IMR-90 (cell line): ENCODE results near the gene ERAS. TPM values are rescaled to one million over a fixed set of nuclear protein-coding genes. Genes with fewer than 3 reads are reported as not detected.

Experiments
- ATAC-seq: fragments of 200-7000 bp; cut with Tn5 transposase; 2 replicates; pipeline ENCODE4 v1.9.1; 2020; ENCODE audit warnings: low read depth, mild to moderate bottlenecking, moderate library complexity
- BruUV-seq: library from RNA; stranded (reverse); fragments of 400-500 nt; replicated peaks from 2 replicates; lab custom pipeline; 2021; lab: Mats Ljungman, UMichigan
- CTCF ChIA-PET: fragments of 300-600 bp; formaldehyde crosslinking; extraction: SDS; loops from one replicate; lab custom pipeline; 2021; ENCODE audit warnings: antibody characterized with exemption; lab: Yijun Ruan, JAX
- POLR2A ChIA-PET: fragments of 300-600 bp; sonication (Branson Sonifier 250); formaldehyde crosslinking; loops from one replicate; lab custom pipeline; 2022; ENCODE audit warnings: antibody characterized with exemption; ENCODE audit not compliant: unreplicated experiment; lab: Charles Lee
- DNase-seq: peaks from one replicate; pipeline ENCODE4 v3.0.0; 2013
- H2AFZ ChIP-seq: replicated peaks from 2 replicates; pipeline ENCODE3; 2013; ENCODE audit warnings: low read length, mild to moderate bottlenecking; ENCODE audit not compliant: poor library complexity
- H2AK5ac ChIP-seq: 2 replicates; pipeline ENCODE4 v1.6.1; 2013; ENCODE audit warnings: low read depth, low read length, inconsistent platforms
- H2AK9ac ChIP-seq: replicated peaks from 2 replicates; pipeline ENCODE3; 2013; ENCODE audit warnings: mild to moderate bottlenecking, low read depth, low read length, moderate library complexity; ENCODE audit not compliant: poor library complexity
- H2BK120ac ChIP-seq: 2 replicates; pipeline ENCODE4 v1.6.1; 2013; ENCODE audit warnings: low read depth, low read length, inconsistent platforms
- H2BK15ac ChIP-seq: 3 replicates; pipeline ENCODE4 v1.6.1; 2013; ENCODE audit warnings: low read depth, low read length, inconsistent platforms
- H2BK20ac ChIP-seq: 2 replicates; pipeline ENCODE4 v1.6.1; 2013; ENCODE audit warnings: low read depth, mild to moderate bottlenecking, inconsistent platforms, low read length, moderate library complexity
- H2BK5ac ChIP-seq: 2 replicates; pipeline ENCODE4 v1.6.1; 2013; ENCODE audit warnings: mild to moderate bottlenecking, low read depth, low read length, inconsistent platforms; ENCODE audit not compliant: poor library complexity, severe bottlenecking
- H3K14ac ChIP-seq: replicated peaks from 2 replicates; pipeline ENCODE4 v1.6.1; 2013; ENCODE audit warnings: low read depth, low read length, inconsistent platforms
- H3K18ac ChIP-seq: 2 replicates; pipeline ENCODE4 v1.6.1; 2013; ENCODE audit warnings: low read depth, low read length, control low read depth
- H3K23ac ChIP-seq: 2 replicates; pipeline ENCODE4 v1.6.1; 2013; ENCODE audit warnings: low read depth, low read length, inconsistent platforms
- H3K27ac ChIP-seq: 2 replicates; pipeline ENCODE4 v1.5.1; 2013; ENCODE audit warnings: mild to moderate bottlenecking, control low read depth, low read length; ENCODE audit not compliant: insufficient read depth
- H3K27me3 ChIP-seq: 2 replicates; pipeline ENCODE4 v1.6.1; 2013; ENCODE audit warnings: low read length; ENCODE audit not compliant: control insufficient read depth, insufficient read depth
- H3K36me3 ChIP-seq: 2 replicates; pipeline ENCODE4 v1.6.1; 2013; ENCODE audit warnings: low read length, mixed read lengths; ENCODE audit not compliant: control insufficient read depth, insufficient read depth
- H3K4ac ChIP-seq: 2 replicates; pipeline ENCODE4 v1.6.1; 2013; ENCODE audit warnings: low read depth, low read length, inconsistent platforms
- H3K4me1 ChIP-seq: 2 replicates; pipeline ENCODE4 v1.6.1; 2013; ENCODE audit warnings: low read length, mixed read lengths; ENCODE audit not compliant: control insufficient read depth, insufficient read depth
- H3K4me2 ChIP-seq: 2 replicates; pipeline ENCODE4 v1.6.1; 2013; ENCODE audit warnings: low read depth, mild to moderate bottlenecking, control low read depth, low read length, moderate library complexity
- H3K4me3 ChIP-seq: 2 replicates; pipeline ENCODE4 v1.5.1; 2013; ENCODE audit warnings: low read depth, mild to moderate bottlenecking, control low read depth, low read length, moderate library complexity; ENCODE audit not compliant: insufficient read depth
- H3K56ac ChIP-seq: 2 replicates; pipeline ENCODE4 v1.6.1; 2013; ENCODE audit warnings: low read length, inconsistent platforms; ENCODE audit not compliant: insufficient read depth; ENCODE audit errors: extremely low read depth
- H3K79me1 ChIP-seq, 2 experiments: 2 replicates each; pipeline ENCODE4 v1.6.1; 2013; ENCODE audit warnings: low read length in 2 of 2, inconsistent platforms in 1 of 2, low read depth in 1 of 2
- H3K9ac ChIP-seq: 2 replicates; pipeline ENCODE4 v1.6.1; 2013; ENCODE audit warnings: low read depth, low read length, control low read depth
- H3K9me1 ChIP-seq: 2 replicates; pipeline ENCODE4 v1.6.1; 2013; ENCODE audit warnings: low read length, inconsistent platforms; ENCODE audit not compliant: insufficient read depth
- H3K9me3 ChIP-seq: 2 replicates; pipeline ENCODE4 v1.6.1; 2013; ENCODE audit warnings: low read length; ENCODE audit not compliant: control insufficient read depth, insufficient read depth
- H4K20me1 ChIP-seq: 2 replicates; pipeline ENCODE4 v1.6.1; 2013; ENCODE audit warnings: low read length, inconsistent platforms; ENCODE audit not compliant: insufficient read depth
- H4K5ac ChIP-seq: 2 replicates; pipeline ENCODE4 v1.6.1; 2013; ENCODE audit warnings: mild to moderate bottlenecking, low read depth, low read length, control low read depth
- H4K8ac ChIP-seq, 2 experiments: 2 replicates each; pipeline ENCODE4 v1.6.1; 2013; ENCODE audit warnings: low read depth in 2 of 2, low read length in 2 of 2, control low read depth in 1 of 2, inconsistent platforms in 1 of 2
- H4K91ac ChIP-seq: 2 replicates; pipeline ENCODE4 v1.6.1; 2013; ENCODE audit warnings: low read depth, low read length, inconsistent platforms; ENCODE audit not compliant: insufficient read depth
- RAD21 ChIP-seq: IDR thresholded peaks from 2 replicates; pipeline ENCODE4 v1.6.1; 2012; ENCODE audit warnings: low read length, improper control_type of control experiment
- WGBS, 2 experiments: methylation state at CpG; one replicate each; pipeline versions ENCODE4 v1.1.5 to v1.1.7; 2013; ENCODE audit warnings: missing lambda C conversion rate in 2 of 2; ENCODE audit not compliant: insufficient read length in 1 of 2; ENCODE audit errors: extremely low coverage in 2 of 2; 5-methylcytosine and 5-hydroxymethylcytosine counted together
- dilution Hi-C: fragments of 300-500 bp; cut with HindIII; formaldehyde crosslinking; loops from one replicate; pipeline ENCODE4 v1.14.3; 2018; ENCODE audit warnings: low sequenced_read_pairs; ENCODE audit not compliant: unreplicated experiment
- in situ Hi-C: fragments of 300-500 bp; cut with MboI; formaldehyde crosslinking; loops from 3 replicates; pipeline ENCODE4 v1.14.3; 2019; ENCODE audit warnings: low sequenced_read_pairs, inconsistent platforms, mixed read lengths
- intact Hi-C: fragments of 100-400 bp; cut with micrococcal nuclease; formaldehyde crosslinking; loops from 2 replicates; pipeline ENCODE4 v1.10.0; 2022
- polyA plus RNA-seq, 3 experiments: library from polyadenylated mRNA; depleted of rRNA; stranded (reverse); fragments of >200 nt; gene quantifications; 2 replicates each; pipeline ENCODE4 v1.2.3, GENCODE V29; 2012; ENCODE audit warnings: low replicate concordance in 1 of 3
- total RNA-seq: library from RNA; depleted of rRNA; stranded (reverse); fragments of >200 nt; gene quantifications from 2 replicates; pipeline ENCODE4 v1.2.3, GENCODE V29; 2012
- TF ChIP-seq, protein P1 (sequence below): conservative IDR thresholded peaks from 2 replicates; pipeline ENCODE4 v1.5.1; 2012; ENCODE audit warnings: mild to moderate bottlenecking, low read depth, low read length, improper control_type of control experiment

The ERAS gene
- total and polyA plus RNA-seq, 2 of the 4 experiments (the other 2 are of a cell fraction) = not detected

DNA sequence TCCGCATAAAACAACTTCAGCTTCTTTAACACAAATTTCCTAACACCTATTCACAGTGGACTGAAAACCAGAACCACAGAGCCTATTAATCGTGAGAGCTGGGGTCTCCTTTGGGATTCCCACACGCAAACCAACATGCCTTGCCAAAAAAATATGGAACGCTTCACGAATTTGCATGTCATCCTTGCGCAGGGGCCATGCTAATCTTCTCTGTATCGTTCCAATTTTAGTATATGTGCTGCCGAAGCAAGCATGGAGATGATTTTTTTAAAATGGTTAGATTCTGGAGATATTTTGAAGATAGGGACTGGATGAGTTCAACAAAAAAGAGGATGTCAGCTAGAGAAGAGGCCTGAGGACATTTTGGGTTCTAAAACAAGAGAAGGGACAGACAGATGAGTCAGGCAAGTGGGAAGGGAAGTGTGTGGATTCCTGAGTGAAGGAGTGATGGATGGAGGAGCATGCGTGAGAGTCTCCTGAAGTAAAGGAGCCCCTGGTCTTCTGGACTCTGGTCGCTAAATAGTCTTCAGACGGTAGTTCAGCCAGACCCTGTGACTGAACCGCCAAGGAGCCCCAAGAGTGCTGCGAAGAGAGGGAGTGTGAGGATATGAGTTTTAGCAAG lies 49.4 kb upstream of the ERAS start:
- H3K9me3 ChIP-seq = no peaks in the 10 kb centered on the region
- no peak overlapping the region for H2BK5ac ChIP-seq
- no peaks in the 10 kb centered on the region for H3K4me1 ChIP-seq
- no peak overlapping the region for H2AK9ac ChIP-seq
- H3K56ac ChIP-seq = no peak overlapping the region
- ATAC-seq (no peak), DNase-seq (no peak)
- no peaks in the 10 kb centered on the region for H3K36me3 ChIP-seq
- H2AK5ac ChIP-seq = no peak overlapping the region
- H3K27me3 ChIP-seq = peaks cover 14% of the 10 kb centered on the region
- no peaks in the 10 kb centered on the region for H4K20me1 ChIP-seq
- H2AFZ ChIP-seq = no peak overlapping the region
- dilution Hi-C loops = no loop called here
- no peak overlapping the region for H3K18ac ChIP-seq
- no peak overlapping the region for H4K91ac ChIP-seq
- intact Hi-C loops = no loop called here
- no TSS peak for BruUV-seq
- no peak overlapping the region for H2BK20ac ChIP-seq
- no peak for TF ChIP-seq RAD21
- TF ChIP-seq, protein P1, sequence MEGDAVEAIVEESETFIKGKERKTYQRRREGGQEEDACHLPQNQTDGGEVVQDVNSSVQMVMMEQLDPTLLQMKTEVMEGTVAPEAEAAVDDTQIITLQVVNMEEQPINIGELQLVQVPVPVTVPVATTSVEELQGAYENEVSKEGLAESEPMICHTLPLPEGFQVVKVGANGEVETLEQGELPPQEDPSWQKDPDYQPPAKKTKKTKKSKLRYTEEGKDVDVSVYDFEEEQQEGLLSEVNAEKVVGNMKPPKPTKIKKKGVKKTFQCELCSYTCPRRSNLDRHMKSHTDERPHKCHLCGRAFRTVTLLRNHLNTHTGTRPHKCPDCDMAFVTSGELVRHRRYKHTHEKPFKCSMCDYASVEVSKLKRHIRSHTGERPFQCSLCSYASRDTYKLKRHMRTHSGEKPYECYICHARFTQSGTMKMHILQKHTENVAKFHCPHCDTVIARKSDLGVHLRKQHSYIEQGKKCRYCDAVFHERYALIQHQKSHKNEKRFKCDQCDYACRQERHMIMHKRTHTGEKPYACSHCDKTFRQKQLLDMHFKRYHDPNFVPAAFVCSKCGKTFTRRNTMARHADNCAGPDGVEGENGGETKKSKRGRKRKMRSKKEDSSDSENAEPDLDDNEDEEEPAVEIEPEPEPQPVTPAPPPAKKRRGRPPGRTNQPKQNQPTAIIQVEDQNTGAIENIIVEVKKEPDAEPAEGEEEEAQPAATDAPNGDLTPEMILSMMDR = no peak
- no peak overlapping the region for H3K4me3 ChIP-seq
- H4K5ac ChIP-seq = no peak overlapping the region
- H3K4ac ChIP-seq = no peak overlapping the region
- H3K9me1 ChIP-seq = no peaks in the 10 kb centered on the region
- no peak overlapping the region for H3K27ac ChIP-seq
- H3K14ac ChIP-seq = no peak overlapping the region
- H3K9ac ChIP-seq = no peak overlapping the region
- no peak overlapping the region for H2BK15ac ChIP-seq
- WGBS, 2 experiments = 75% methylated on average over 2 of the region's 13 CpGs; no CpG with 5 or more reads in 1 of the 2 experiments
- ChIA-PET POLR2A (no interaction called here), CTCF (no interaction called here)
- H3K23ac ChIP-seq = no peak overlapping the region
- no peak overlapping the region for H4K8ac ChIP-seq
- no peak overlapping the region for H2BK120ac ChIP-seq
- no peaks in the 10 kb centered on the region for H3K79me1 ChIP-seq
- in situ Hi-C loops = no loop called here
- no peak overlapping the region for H3K4me2 ChIP-seq
